GM10847 (cell line): ENCODE data around the gene CA7.

Experiments used
- POLR2A ChIP-seq: IDR thresholded peaks from 2 replicates; pipeline ENCODE4 v1.6.1; 2011; ENCODE audit not compliant: insufficient read length; ENCODE audit errors: extremely low read depth

Gene CA7

DNA sequence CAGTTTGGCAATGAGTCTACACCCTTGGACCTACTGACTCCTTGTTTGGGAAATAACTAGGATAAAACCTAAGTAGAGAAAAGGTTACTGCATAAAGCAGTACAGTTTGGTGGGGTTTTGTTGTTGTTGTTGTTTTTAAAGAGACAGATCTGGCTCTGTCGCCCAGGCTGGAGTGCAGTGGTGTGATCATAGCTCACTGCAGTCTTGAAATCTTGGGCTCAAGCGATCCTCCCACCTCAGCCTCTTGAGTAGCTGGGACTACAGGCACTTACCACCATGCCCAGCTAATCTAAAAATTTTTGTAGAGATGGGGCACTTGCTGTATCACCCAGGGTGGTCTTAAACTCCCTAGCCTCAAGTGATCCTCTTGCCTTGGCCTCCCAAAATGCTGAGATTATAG, 37.3 kb downstream of the CA7 start:
- TF ChIP-seq POLR2A = no peak

DNA sequence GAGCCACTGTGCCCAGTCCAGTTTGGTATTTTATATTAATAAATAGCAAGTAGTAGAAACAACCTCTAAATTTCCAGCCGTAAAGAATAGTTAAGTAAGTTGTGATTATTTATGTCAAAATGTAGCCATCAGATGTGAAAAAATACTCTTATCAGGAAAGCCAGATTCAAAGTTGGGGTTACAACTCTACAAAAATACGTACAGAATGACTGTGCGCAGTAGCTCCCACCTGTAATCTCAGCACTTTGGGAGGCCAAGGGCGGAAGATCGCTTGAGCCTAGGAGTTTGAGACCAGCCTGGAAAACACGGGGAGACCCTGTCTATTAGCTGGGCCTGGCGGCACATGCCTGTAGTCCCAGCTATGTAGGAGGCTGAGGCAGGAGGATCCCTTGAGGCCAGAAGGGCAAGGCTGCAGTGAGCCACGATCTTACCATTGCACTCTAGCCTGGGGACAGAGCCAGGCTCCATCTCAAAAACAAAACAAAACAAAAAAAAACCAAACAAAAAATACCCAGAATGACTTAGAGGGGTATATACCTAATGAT, 37.8 kb downstream of the CA7 start:
- no peak for TF ChIP-seq POLR2A

DNA sequence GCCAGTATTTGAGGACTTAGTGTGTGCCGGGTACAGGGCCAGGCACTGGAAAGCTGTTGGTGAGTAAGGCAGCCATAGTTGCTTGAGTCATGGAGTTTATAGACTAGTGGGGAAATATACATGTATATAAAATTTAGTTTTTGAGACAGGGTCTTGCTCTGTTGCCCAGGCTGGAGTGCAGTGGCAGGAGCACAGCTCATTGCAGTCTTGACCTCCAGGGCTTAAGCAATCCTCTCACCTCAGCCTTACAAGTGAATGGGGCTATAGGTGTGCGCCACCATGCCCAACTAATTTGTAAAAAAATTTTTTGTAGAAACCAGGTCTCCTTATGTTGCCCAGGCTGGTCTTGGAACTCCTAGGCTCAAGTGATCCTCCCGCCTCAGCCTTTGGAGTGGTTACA, 38.5 kb downstream of the CA7 start:
- TF ChIP-seq POLR2A = no peak

DNA sequence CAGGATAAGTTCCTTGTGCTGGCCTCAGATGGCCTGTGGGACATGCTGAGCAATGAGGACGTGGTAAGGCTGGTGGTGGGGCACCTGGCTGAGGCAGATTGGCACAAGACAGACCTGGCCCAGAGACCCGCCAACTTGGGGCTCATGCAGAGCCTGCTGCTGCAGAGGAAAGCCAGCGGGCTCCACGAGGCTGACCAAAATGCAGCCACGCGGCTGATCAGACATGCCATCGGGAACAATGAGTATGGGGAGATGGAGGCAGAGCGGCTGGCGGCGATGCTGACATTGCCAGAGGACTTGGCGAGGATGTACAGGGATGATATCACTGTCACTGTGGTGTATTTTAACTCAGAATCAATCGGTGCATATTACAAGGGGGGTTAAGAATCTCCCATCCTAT, 41.3 kb downstream of the CA7 start:
- TF ChIP-seq POLR2A = no peak

DNA sequence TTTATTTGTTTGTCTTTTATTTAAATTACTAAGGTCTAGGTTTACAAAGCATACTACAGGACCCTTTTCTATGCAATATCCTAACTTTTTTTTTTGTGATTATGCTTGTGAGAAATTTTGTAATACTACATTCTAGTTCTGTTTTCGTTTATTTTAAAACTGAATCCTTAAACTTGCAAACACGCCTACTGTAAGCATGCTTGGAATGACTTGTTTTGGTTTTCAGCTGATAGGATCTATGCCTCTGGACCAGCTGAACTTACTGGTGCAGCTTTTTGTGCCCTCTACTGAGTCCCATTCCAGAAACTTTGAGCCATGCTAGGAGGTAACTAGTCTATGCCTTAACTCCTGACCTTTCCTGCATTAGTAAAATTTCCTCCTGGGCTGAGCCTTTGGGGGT, 42.1 kb downstream of the CA7 start:
- TF ChIP-seq POLR2A = no peak

DNA sequence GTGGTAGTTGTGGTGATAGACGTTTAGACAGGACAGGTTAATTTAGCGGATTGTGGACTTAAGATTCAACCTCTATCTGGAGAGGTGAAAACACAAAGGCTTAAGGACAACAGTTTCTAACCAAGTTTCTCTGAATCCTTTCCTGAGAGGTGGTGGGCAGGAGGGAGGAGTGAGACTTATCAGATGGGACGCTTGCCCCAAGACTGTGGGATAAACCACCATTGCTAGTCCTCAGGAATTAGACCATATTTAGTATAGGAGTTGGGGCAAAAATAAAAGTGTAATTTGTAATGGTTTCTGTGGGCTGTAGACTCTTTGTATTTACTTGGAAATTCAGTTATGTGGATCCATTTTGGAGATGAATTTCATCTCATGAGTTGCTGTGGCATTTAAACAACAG, 42.7 kb downstream of the CA7 start:
- no peak for TF ChIP-seq POLR2A

DNA sequence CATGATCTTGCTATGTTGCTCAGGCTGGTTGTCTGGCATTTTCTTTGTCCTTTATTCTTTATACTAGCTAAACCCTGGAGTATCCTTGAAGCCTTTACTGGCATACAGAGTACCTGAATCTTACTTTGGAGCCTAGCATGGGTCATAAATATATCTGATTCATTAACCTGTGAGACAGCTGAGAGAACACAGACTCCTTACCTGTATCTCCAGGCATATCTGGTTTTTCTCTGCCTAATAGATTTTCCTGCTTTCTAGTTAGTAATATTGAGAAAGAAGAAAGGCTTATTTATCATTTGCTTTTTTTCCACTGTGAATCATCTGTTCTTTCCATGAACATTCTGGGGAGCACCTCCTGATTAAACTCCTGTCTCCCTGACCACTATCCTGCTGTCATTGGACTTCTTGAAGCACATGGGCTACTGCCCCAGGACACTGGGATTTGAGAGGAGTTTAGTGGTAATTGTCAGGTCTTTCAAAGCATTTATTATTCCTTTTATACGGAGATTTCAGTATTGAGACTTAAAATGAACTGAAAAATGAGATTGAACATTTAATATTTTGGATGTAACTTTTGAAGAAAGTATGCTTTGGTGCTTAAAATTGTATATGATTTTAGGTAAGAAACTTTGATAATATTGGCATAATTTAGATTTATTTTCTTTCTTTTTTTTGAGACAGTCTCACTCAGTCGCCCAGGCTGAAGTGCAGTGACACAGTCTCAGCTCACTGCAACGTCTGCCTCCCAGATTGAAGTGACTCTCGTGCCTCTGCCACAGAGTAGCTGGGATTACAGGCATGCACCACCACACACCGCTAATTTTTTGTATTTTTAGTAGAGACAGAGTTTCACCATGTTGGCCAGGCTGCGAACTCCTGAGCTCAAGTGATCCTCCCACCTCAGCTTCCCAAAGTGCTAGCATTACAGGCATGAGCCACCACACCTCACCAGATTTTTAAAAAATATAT, 44.7 kb downstream of the CA7 start:
- TF ChIP-seq POLR2A = no peak

DNA sequence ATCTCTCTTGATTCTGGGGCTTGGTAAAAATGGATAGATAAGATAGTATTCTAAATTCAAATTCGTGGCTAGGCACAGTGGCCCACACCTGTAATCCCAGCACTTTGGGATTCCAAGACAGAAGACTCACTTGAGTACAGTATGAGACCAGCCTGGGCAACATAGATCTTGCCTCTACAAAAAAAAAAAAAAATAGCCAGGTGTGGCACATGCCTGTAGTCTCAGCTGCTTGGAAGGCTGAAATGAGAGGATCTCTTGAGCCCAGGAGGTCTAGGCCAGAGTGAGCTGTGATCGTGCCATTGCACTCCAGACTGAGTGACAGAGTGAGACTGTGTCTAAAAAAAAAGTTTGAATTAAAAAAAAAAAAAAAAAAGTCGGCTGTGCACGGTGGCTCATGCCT, 45.4 kb downstream of the CA7 start:
- TF ChIP-seq POLR2A = no peak

DNA sequence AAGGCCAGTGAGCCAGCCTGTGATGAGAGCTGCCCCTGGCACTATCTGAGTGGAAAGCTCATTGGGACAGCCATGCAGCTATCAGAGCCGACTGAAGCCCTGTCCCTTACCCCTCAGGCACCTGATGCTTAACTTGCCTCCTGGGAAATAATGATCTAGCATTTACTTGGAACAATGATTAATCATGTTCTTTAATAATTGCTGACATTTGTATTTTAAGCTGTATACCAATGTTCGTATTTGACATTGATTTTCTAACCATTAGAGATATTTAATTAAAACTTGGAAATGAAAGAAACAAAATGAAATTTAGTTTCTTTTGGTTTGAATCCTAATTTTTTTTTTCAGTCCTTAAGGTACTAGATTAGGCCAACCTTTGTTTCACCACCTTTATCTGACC, 46.6 kb downstream of the CA7 start:
- TF ChIP-seq POLR2A = no peak

DNA sequence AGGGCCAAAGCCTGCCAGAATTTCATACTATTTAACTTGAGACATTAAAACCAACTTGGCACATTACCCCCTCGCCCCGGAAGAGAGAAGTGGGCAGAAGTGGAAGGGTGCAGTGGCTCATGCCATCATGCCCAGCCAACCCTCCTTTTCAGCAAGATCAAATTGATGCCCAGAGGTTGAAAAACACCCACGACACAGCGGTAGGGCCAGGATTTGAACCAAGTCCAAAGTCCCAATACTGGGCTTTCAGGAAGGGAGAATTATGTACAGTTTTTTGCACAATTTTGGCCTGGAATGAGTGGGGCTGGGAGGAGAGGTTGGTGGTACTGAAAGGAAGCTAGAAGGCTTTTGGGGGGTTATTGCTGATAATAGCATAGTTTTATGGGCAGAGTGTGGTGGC, 47.1 kb downstream of the CA7 start:
- TF ChIP-seq POLR2A = no peak

DNA sequence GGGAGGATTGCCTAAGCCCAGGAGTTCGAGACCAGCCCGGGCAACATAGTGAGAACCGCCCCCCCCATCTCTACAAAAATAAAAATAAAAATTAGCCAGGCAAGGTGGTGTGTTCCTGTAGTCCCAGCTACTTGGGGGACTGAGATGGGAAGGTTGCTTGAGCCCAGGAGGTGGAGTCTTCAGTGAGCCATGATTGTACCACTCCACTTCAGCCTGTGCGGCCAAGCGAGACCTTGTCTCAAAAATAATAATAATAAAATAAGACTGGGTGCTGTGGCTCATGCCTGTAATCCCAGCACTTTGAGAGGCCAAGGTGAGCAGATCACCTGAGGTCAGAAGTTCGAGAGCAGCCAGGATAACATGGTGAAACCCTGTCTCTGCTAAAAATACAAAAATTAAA, 47.6 kb downstream of the CA7 start:
- TF ChIP-seq POLR2A = no peak

DNA sequence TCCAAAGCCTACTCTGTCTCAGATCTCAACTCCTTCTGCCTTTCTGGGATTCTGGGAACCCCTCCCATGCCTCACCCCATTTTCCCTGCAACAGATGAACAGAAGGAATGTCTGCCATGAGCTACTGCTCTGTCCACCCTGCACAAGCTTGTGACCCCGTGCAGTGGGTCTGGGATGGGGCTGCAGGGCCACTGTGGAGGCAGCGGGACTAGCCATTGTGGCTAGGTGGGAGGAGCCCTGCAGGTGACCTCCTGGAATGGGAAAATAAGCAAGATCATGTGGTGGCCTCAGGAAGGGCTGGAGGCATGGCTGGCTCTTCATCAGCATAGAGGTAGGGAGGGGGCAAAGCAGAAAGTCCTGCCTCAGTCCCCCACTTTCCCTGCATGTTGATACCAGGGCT, 49.8 kb downstream of the CA7 start:
- no peak for TF ChIP-seq POLR2A

DNA sequence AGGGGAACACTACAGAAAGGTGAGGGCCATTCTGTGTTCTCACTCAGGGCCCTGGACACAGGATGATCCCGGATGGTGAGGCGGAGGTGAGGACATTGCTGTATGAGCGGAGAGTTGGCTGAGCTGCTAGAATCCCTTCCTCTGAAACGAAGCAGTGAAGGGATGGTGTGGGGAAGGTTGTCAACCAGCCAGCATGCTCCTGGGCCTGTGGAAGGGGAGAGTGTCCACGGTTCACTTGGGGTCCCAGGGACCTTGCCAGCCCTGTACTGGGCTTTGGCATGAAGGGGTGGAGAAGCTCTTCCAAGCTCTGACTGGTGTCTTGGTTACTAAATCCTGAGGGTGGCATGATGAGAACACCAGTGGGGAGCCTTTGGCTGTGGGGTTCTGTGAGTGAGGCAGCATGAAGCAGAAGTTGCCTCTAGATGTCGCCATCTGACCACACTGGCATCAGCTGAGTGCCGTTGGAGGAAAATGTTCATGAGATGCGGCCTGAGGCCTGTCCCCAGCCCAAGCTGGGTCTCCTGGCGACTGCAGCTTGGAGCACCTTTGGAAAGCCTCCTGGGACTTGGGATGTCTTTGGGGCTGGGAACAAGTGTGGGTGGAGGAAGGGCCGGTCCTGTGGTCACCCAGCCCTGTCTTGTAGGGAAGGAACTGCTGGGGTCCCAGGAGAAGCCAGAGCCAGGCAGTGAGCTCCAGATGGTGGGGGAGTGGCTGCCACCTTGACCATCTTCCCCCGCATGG, 50.9 kb downstream of the CA7 start:
- TF ChIP-seq POLR2A = no peak

DNA sequence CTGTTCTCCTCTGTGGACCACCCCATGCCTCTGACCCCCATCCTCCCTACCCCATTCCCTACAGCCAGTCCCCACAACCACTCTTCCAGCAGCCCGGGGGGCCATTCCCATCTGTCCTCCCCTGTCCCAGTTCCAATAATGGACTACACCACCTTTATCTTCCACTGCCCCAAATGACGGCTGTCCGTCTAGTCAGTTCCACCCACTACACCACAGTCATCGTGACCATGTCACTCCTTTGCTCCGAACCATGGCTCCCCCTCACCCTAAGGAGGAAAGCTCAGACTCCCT, 51.4 kb downstream of the CA7 start:
- no peak for TF ChIP-seq POLR2A

DNA sequence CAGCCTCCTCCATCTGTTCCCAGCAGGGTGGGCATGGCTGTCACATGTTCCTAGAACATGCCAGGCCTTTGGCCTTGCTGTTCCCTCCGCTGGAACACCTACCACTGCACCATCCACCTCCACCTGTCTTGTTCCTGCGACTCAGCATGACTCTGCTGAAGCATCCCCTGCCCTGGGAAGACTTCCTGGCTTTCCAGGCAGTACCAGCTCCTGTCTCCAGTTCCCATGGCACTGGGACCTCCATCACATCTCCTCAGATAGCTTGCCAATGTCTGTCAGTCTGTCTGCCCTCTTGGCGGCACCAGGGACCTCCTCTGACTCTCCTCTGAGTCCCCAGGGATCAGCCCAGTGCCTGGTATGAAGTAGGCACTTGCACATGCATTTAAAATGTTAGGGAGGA, 51.8 kb downstream of the CA7 start:
- no peak for TF ChIP-seq POLR2A

DNA sequence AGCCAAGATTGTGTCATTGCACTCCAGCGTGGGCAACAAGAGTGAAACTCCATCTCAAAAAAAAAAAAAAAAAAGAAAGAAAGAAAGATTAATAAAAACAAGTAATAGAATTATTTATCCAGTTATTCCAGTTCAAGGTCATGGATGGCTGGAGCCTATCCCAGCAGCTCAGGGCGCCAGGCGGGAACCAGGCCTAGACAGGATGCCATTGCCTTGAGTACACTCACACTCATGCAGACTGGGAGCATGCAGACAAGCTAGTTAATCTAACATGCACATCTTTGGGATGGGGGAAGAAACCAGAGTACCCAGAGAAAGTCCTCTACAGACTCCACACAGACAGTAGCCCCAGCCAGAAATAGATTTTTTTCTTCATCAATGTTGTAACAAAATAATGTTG, 54.0 kb downstream of the CA7 start:
- no peak for TF ChIP-seq POLR2A
